HG03442 (cell line): ENCODE results near the gene ZNF649.
"Not testable (repeated sequence)": the region's sequence is repeated elsewhere in the genome, so short reads cannot be mapped to it uniquely, and the experiment has no call there.

Experiments
- ATAC-seq: cut with Tn5 transposase; IDR thresholded peaks from one replicate; pipeline ENCODE4 v1.9.1; 2021; ENCODE audit warnings: mild to moderate bottlenecking, moderate library complexity; ENCODE audit not compliant: unreplicated experiment

ZNF649 gene

GRCh38 chr19:51904331-51905165 is at the start of gene ZNF649:
Gene ZNF649 (minus strand): TSS chr19:51905017. CDS start chr19:51900107, 4,910 bp downstream.
- ATAC-seq, result peak; percentile 75

- ATAC-seq, result no peak
Observed at GRCh38 chr19:51948975-51949374, 44.2 kb upstream of the ZNF649 start.

GRCh38 chr19:51946602-51947001 is 41.8 kb upstream of the ZNF649 start:
- no peak for ATAC-seq

DNA sequence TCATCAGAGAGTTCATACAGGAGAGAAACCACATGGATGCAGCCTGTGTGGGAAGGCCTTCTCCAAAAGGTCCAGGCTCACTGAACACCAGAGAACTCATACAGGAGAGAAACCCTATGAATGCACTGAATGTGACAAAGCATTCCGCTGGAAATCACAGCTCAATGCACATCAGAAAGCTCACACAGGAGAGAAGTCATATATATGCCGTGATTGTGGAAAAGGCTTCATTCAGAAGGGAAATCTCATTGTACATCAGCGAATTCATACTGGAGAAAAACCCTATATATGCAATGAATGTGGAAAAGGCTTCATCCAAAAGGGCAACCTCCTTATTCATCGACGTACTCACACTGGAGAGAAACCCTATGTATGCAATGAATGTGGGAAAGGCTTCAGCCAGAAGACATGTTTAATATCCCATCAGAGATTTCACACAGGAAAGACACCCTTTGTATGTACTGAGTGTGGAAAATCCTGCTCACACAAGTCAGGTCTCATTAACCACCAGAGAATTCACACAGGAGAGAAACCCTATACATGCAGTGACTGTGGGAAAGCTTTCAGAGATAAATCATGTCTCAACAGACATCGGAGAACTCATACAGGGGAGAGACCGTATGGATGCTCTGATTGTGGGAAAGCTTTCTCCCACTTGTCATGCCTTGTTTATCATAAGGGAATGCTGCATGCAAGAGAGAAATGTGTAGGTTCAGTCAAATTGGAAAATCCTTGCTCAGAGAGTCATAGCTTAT is 40.2 kb upstream of the ZNF649 start:
- no peak for ATAC-seq

GRCh38 chr19:51938936-51939335 is 34.1 kb upstream of the ZNF649 start:
- no peak for ATAC-seq

DNA sequence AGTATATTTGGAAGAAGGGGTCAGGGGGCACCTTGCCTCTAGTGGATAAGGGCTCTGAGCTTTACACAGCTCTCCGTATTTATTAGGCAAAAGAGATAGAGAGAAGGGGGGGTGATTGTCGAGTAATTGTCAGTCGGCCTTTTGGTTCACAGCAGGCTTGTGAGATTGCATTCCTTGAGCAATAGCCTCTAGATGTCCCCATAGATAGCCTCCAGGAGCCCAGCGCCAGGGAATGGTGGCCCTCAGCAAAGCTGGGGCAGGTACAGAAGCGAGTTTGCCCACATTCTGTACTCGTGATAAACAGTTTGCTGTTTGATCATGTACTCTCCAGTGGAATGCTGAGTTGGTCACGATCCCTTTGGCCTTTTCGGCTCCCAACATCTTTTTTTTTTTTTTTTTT is 27.1 kb upstream of the ZNF649 start:
- ATAC-seq, result no peak

DNA sequence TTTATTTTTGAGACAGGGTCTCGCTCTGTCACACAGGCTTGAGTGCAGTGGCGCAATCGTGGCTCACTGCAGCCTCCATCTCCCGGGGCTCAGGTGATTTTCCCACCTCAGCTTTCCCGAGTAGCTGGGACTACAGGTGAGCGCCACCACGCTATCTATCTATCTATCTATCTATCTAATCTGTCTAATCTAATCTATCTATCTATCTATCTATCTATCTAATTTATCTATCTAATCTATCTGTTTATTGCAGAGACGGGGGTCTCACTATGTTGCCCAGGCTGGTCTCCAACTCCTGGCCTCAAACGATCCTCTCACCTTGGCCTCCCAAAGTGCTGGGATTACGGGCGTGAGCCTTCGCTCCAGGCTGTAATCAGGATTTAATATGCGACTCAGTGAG is 23.0 kb upstream of the ZNF649 start:
- ATAC-seq, result no peak

DNA sequence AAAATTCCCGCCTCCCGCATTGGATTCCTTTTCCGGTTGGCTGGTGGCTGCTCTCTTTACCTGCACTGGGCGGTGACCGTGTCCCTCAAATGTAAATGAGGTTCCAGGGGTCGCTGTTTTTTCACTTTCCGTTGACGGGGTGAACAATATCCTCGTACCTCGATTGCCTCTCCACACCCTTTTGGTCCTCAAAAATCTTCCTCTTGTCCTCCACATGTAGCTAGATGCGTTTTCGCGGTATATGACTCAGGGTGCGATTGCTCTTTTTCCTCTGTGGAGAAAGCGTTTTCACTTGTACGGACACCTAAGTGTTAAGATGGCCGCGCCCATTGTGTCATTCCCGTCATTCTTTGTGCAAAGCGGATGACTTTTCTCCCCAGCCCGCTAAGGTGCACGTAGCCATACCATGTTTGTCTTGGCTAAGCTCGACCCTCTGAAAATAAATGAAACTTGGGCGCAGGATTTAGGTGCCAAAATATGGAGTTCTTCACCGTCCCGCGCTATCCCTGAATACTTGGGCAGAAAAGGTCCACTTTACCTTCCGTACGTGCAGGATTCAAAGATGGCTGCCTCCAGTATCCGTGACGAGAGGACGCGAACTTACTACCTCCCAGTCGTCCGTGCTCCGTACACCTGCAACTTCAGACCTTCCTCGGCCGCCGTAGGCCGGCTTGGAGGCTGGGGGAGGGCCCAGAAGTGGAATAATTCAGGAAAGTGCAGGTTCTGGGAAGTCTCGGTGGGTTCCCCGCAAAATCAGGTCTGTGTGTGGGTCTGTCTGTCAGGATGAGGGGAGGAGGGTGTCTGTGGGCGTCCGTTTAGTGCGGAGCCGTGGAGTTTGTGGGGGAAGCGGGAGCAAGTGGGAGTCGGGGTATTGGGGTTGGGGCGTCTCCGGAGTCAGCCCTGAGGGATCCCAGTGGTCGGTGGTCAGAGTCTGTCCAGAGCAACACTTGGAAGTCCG is 22.2 kb upstream of the ZNF649 start, which contains the start of gene ZNF613:
TSS of gene ZNF613 (plus strand) at position 689 of the 958 bp plus-strand sequence. CDS start 8,749 bp downstream, outside the sequence.
- ATAC-seq, result peak; percentile 75

- no peak for ATAC-seq
Observed at GRCh38 chr19:51926426-51926783, 21.6 kb upstream of the ZNF649 start.

- no peak for ATAC-seq
Observed at GRCh38 chr19:51921949-51922348, 17.1 kb upstream of the ZNF649 start.

GRCh38 chr19:51919606-51920005 is 14.8 kb upstream of the ZNF649 start:
- ATAC-seq, result no peak

DNA sequence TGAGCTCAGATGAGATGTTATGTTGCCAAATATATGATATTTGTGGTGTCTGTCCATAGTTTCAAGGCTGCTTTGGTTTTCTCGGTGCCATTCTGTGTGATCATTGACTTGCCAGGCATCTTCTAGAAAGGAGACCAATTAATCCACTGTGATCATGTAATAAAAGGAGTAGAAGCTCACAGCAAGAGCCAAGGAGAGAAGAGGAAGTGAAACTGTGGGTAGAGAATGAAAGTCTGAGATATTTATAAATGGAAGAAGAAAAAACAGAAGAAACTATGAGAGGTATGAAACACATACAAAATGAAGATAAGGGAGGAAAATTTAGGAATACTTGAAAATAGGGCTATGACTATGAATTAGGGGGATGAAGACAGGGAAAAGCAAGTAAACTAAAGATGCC is 11.3 kb upstream of the ZNF649 start:
- no peak for ATAC-seq

GRCh38 chr19:51915324-51915867 is 10.6 kb upstream of the ZNF649 start:
- no peak for ATAC-seq

DNA sequence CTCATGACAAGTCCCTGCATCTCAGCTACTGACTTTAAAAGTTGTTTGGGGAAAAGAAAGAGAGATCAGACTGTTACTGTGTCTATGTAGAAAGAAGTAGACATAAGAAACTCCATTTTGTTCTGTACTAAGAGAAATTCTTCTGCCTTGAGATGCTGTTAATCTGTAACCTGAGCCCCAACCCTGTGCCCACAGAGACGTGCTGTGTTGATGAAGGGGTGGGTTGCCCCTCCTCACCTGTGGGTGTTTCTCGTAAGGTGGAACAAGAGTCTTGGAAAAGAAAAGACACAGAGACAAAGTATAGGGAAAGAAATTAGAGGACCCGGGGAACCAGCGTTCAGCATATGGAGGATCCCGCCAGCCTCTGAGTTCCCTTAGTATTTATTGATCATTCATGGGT is 3.2 kb upstream of the ZNF649 start:
- ATAC-seq, result not testable (repeated sequence)

DNA sequence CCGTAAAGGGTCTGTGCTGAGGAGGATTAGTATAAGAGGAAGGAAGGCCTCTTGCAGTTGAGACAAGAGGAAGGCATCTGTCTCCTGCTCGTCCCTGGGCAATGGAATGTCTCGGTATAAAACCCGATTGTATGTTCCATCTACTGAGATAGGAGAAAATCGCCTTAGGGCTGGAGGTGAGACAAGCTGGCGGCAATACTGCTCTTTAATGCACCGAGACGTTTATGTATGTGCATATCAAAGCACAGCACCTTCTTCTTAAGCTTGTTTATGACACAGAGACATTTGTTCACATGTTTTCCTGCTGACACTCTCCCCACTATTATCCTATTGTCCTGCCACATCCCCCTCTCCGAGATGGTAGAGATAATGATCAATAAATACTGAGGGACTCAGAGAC is 1.3 kb upstream of the ZNF649 start:
- ATAC-seq, result not testable (repeated sequence)

GRCh38 chr19:51905639-51906038 is 822 bp upstream of the ZNF649 start:
- not testable (repeated sequence) for ATAC-seq

DNA sequence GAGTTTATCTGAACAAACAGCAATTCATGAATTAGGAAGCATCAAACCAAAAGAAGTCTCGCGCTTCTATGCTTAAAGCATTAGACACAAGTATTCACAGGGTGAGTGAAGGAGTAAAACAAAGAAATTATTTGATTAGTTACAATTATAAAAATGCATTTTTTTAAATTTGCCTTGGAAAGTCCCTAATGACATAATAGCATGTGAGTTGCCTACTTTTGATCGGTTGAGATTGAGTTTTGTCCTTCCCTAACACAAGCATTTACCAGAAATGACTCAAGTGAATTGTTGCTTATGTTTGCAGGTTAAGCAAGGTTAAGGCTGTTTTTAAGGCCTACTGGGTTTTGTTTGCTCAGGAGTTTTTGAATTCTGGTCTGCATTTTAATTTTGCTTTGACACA is 389 bp upstream of the ZNF649 start:
- ATAC-seq, result no peak

DNA sequence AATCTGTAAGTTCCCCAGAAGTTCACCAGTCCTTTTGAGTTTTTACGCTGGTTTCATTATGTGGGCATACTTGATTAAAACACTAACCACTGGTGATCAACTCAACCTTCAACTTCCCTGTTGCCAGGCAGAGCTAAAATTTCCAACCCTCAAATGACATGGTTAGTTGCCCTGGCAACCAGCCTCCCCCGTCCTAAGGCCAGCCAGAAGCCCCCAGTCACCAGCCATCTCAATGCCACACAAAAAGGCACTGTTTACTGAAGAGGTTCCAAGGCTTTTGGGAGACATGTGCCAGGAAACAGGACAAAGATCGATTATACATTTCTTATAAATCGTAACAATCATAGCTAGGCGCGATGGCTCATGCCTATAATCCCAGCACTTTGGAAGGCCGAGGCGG is 1.6 kb downstream of the ZNF649 start:
- no peak for ATAC-seq

DNA sequence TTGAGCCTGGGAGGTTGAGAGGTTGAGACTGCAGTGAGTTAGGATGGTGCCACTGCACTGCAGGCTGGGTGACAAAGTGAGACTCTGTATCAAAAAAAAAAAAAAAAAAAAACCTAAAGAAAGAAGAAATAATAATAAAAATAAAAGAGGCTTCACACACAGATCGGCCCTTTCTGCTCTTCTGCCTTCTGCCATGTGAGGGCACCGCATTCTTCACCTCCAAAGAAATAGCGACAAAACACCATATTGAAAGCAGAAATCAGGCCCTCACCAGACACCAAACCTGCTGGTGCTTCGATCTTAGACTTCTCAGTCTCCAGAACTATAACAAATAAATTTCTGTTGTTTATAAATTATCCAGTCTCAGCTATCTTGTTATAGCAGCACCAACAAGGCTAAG is 3.0 kb downstream of the ZNF649 start:
- no peak for ATAC-seq

DNA sequence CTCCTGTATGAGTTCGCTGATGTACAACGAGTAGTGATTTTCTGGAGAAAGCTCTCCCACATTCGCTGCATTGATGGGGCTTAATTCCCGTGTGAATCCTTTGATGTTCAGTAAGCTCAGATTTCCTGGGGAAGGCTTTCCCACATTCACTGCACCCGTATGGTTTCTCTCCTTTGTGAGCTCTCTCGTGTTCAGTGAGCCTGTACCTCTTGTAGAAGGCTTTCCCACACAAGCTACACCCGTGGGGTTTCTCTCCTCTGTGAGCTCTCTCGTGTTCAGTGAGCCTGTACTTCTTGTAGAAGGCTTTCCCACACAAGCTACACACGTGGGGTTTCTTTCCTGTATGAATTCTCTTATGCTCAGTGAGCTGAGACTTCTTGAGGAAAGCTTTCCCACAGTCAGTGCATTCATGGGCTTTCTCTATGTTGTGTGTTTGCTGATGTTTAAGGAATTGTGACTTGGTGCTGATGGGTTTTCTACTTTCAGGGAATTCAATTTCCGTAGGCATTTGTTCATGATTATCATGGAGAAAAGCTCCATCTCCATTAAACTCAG is 13.5 kb downstream of the ZNF649 start:
- ATAC-seq, result no peak
